GM08714 (cell line): ENCODE results near the gene MGAT3.

ENCODE experiments used
- H3K4me3 ChIP-seq: fragments of 200-500 bp; sonication (Bioruptor generic); 2 replicates; pipeline ENCODE4 v1.5.1; 2014; ENCODE audit warnings: mild to moderate bottlenecking, low read length, inconsistent platforms
- ZNF274 ChIP-seq: IDR thresholded peaks from 2 replicates; pipeline ENCODE4 v1.6.1; 2012; ENCODE audit warnings: mild to moderate bottlenecking, low read depth, low read length

The MGAT3 gene

DNA sequence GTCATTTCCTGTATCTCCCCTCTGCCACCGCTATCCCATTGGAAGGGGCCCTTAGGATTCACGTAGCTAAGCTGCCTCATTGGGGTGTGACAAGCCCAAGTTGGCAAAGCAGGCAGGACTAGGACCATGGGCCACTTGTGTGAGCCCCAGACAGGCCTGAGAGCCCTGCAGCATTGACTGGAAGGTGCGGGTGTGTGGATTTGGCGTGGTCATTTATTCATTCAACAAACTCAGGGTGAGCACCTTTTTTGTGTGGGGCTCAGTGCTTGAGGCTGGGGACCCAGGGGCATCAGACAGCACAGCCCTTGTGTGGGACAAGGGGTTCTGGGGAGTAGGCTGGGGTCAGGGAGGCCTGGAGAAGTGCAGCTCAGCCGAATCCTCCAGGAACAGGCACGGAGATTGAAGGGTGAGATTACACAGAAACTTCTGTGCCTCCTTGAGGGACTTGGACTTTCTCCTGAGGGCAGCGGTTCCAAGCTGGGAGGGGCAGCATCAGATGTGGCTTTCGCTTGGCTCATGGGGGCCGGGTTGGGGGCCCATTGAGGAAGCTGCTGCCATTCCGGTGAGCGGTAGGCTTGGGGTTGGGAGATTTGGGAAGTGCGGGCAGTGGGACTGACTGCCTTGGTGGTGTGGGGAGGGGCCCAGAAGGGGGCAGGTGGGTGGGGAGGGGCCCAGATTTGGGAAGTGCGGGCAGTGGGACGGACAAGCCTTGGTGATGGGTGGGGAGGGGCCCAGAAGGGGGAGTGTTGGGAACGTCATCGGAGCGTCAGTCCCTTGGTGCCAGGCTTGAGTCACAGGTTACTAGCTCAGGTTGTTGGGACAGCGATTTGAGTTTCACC, 11.9 kb downstream of the MGAT3 start:
- TF ChIP-seq ZNF274, result no peak
- no peak overlapping the region for H3K4me3 ChIP-seq

DNA sequence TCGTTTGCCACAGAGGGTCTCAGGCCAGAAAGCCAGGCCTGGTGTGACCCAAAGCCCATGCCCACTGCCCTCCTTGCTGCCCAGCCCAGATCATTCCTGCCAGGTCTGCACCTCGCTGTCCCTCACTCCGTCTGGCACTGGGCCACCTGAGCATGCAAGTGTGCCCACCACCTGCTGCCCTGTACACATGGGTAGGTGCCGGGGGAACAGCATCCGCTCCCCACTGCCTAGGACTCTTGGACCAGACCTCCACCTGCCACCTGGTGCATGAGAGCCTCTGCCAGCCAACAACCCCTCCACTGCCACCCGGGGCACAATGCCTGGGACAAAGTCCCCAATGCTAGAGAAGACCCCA, 12.5 kb downstream of the MGAT3 start:
- no peak for TF ChIP-seq ZNF274
- H3K4me3 ChIP-seq, result no peak overlapping the region

DNA sequence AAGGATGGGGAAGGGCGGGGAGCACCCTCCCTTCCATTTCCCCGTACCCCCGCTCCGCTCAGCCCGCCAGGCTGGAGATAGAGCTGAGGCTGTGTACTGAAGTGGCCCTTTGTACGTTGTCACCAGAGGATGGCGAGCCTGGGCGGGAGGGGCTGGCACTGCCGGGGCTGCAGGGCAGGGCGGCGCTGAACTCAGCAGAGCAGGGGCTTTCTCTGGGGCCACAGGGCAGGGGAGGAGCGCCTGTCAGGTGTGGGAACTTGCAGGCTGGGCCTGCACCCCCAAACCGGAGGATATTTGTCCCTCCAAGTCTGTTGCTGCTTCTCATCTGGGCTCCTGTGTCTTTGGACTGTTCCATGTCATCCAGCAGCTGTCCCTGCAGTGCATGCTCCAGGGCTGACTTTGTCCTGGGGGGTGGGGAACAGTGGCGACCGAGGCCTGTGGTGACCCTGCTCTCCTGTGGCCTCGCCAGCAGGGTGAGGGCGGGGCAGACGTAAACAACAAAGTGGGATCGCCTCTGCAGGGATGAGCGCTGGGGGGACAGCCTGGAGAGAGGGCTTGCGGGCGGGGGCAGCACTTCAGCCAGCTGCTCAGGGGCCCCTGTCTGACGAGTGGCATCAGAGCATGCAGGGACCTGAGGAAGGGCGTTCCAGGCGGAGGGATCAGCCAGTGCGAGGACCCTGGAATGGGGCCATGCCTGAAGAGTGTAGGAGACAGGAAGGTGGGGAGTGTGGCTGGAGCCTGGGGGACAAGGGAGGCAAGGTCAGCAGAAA, 13.1 kb downstream of the MGAT3 start:
- no peak overlapping the region; the same call in 1 of the 2 replicates for H3K4me3 ChIP-seq

DNA sequence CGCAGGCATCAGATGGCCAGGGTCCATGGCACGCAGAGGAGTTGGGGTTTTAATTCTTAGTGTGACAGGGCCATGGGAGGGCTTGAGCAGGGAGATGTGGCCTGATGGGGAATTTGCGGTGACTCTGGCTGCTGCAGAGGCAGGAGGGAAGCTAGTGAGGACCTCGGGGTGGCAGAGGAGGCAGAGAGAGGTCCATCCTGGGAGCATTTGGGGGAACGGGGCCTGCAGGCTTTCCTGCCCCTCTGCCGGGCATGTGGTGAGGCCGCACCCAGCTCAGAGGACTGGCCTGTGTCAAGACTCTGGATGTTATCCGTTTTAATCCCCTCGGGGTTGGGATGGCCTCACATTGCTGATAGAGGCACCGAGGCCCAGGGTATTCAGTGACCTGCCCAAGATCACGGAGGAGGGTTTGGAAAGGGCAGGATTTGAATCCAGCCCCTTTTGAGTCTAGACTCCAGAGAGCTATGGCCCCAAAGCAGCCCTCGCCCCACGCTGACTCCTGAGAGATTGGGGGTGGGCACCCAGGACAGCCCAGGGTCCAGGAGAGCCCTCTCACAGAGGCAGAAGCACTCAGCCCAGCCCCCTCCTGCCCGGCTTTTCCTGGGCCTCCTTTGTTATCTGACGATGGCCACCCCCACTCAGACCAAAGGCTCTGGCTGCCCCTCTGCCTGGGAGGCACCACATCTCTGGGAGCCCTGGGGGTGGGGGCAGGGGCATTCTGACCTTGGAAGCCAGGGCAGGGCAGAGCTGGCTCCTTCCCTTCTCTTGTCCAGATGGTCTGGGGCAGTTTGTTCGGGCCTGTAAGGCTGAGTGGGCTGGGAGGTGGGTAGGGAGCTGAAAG, 13.9 kb downstream of the MGAT3 start:
- peak overlapping the region; percentile 25; the same call in 1 of the 2 replicates for H3K4me3 ChIP-seq
- no peak for TF ChIP-seq ZNF274

More for the DNA sequence above, 13.1 kb downstream of the MGAT3 start:
- no peak for TF ChIP-seq ZNF274

DNA sequence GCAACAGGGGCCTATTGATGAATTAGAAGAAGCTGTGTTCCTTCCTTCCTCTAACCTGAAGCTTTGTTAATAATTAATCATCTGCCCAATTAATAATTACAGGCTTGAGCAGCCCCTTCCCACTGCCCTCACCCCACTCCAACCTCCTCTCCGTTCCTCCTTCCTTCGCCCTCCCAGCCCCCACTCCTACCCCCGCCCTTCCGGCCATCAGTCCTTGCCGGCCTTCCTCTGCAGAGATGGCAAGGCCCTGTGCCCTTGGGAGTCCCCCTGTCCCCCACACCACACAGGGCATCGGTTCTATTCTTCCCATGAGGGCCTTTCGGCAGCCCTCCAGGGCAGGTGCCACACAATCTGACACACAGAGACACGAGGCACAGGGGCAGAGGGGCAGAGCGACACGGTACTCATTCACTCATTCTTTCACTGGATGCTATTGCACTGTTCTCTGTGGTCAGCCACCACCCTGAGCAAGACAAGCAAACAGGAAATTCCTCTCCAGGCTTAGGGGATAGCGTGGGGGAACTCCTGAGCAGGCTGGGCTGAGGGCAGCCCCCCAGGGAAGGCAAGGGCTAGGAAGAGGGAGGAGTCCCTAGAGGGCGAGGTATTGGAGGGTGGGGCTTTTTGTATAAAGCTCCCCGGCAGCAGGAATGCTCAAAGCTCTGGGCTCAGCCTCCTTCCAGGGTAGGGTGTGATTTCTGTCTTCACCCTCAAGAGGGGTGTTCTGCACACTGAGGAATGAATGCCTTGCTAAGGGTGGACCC, 14.7 kb downstream of the MGAT3 start:
- no peak for TF ChIP-seq ZNF274
- peak overlapping the region; percentile 25; the same call in 1 of the 2 replicates for H3K4me3 ChIP-seq

DNA sequence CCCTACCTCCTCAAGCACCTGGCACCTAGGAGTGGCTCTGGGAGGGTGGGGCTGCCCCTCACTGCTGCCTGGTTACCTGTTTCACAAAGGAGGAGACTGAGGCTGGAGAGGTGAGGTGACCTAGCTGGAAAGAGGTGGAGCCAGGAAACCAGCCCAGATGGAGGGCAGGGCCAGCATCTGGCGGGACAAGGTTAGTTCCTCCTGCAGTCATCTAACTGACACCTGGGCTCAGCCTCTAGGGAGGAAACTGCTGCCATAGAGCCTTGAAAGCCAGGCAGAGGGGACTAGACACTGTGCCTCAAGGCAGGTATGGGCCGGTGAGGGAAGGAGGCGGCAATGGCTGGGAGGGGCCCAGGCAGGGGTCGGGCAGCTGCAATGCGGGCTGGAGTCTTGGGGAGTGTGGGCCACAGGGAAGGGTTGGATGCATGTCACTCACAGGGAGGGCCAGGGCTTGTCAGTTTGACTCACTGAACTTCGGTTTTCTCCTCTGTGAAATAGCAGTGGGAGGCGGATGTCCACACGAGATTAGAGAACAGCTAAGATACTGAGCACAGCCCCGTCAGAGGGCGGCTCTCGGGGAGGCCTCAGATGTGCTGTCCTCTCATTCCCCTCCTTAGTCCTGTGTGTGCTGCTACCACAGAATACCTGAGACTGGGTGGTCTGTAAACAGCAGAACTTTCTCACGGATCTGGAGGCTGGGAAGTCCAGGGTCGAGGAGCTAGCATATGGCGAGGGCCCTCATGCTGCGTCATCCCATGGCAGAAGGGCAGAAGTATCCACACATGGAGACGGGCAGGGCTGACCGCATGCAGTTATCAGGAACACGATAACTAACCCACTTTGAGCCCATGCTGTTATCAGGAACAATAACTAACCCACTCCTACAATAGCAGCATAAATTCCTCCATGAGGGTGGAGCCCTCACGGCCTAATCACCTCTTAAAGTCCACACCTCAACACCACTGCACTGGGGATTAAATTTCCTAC, 16.1 kb downstream of the MGAT3 start:
- TF ChIP-seq ZNF274, result no peak
- H3K4me3 ChIP-seq, result no peak overlapping the region

DNA sequence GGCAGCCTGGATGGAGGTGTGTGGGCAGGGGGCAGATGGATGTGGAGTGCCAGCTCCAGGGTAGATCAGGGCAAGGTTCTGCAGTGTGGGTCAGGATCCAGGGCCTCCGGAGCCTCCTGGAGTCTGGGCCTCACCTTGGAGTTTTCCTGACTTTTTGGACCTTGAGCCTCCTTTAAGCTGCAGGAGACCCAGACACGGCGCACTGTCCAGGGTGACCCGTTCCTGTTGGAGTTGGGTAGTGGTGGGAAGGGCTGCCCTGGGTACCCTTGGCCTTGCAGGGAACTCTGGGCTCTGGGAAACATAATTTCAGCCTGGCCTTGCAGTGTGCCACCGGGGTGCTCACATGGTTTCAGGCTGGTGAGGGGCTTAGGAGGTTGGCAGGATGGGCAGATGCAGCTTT, 17.0 kb downstream of the MGAT3 start:
- TF ChIP-seq ZNF274, result no peak
- no peak overlapping the region for H3K4me3 ChIP-seq

DNA sequence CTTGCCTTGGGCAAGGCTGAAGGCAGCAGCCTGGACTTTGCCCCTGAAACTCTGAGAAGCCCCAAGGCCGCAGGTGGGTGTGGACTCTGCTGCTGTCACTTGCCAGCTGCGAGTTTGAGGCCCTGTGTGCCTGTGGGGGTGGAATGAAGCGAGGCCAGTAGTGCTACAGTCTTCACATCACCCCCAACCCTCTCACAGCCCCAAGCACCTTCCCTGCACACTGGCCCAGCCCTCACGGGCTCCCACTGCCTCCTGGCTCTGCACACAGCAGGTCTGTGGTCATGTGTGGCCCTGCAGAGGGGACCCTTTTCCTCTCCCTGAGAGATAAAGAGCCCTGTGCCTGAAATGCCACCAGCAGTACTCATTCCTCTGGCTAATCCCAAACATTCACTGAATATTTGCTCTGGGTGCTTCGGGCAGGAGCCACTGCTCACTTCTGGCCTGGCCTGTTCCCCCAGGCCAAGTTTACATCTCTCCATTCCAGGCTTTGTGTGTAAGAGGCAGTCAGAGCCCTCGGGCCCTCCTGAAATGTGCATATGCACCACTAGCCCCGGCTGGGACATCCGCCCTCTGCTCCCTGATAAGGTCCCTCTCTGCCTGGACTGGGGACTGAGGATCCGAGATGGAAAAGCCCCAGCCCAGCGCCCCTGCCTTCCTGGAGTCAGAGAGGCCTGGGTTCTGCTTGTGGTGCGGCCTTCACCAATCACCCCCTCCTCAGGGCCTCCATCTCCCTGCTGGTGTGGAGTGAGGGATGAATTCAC, 17.7 kb downstream of the MGAT3 start:
- H3K4me3 ChIP-seq, result no peak overlapping the region

DNA sequence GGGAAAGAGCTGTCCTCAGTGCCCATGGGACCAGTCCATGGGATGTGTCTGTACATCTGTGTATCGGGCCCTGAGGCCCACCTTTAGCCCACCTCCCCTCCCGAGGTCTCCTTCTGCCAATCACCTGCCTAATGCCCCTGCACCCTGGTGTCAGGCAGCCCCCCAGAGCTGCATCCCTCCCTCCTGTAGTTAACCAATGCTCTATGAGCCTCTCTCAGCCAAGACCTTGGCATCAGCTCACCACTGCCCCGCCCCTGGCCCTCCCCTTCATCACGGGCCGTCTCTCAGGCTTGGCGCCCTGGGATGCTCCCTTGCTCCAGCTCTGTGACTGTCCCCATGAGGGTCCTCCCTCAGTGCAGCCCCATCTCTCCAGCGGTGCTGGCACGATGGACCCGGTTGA, 18.5 kb downstream of the MGAT3 start:
- no peak overlapping the region for H3K4me3 ChIP-seq
- TF ChIP-seq ZNF274, result no peak

More for the DNA sequence above, 17.7 kb downstream of the MGAT3 start:
- TF ChIP-seq ZNF274, result no peak

DNA sequence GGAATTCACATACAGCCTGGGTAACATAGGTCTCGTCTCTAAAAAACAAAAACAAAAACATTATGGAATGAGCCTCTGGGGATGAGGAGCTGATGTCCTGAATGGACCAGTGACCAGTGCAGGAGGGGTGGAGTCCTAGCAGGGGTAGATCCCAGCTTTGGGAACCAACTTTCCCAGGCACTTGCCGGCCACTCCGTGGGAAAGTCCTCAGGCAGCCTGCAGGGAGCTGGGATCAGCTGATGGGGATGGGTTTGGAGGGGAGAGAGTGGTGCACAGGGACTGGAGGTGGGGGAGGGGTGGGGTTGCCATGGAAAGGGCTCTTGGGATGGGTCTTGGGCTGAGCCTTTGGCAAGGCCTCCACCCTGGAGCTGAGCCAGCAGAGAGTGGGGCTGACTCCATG, 19.1 kb downstream of the MGAT3 start:
- no peak for TF ChIP-seq ZNF274

DNA sequence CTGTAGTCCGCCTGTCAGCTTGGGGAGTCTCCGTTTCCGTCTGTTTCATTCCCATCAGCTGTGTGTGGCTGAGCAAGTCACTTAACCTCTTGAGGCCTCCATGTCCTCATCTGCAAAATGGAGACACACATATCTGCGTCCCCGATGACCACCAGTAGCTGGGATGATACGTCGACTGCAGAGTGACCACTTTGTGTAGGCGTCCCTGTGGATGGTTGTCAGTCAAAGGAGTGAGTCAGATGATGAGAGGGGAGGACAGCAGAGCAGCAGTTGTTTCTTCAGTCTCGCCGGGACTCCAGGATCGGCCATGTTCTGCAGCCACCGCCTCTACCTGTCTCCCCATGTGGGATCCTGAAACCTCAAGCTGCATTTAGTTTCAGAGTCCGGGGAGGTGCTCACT, 19.9 kb downstream of the MGAT3 start:
- H3K4me3 ChIP-seq, result no peak overlapping the region
- no peak for TF ChIP-seq ZNF274

More for the DNA sequence above, 19.1 kb downstream of the MGAT3 start:
- H3K4me3 ChIP-seq, result no peak overlapping the region

DNA sequence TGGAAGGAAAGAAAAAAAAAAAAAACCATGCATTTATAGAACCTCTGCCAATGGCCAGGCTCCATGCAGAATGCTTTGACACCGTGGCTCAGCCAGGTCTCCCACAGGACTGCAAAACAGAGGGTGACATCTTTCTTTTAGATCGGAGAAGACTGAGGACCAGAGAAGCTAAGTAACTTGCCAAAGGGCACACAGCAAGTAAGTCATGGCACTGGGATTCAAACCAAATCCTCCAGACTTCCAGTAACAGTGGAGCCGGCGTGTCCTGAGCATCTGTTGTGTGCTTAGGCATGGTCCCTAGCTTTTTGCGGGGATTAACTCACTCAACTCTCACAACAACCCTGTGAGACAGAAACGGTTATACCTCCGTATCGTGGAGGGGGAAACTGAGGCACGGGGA, 20.7 kb downstream of the MGAT3 start:
- no peak for TF ChIP-seq ZNF274
- H3K4me3 ChIP-seq, result no peak overlapping the region
